ENCODE data around the gene NRXN3.

- TF ChIP-seq, protein P1, sequence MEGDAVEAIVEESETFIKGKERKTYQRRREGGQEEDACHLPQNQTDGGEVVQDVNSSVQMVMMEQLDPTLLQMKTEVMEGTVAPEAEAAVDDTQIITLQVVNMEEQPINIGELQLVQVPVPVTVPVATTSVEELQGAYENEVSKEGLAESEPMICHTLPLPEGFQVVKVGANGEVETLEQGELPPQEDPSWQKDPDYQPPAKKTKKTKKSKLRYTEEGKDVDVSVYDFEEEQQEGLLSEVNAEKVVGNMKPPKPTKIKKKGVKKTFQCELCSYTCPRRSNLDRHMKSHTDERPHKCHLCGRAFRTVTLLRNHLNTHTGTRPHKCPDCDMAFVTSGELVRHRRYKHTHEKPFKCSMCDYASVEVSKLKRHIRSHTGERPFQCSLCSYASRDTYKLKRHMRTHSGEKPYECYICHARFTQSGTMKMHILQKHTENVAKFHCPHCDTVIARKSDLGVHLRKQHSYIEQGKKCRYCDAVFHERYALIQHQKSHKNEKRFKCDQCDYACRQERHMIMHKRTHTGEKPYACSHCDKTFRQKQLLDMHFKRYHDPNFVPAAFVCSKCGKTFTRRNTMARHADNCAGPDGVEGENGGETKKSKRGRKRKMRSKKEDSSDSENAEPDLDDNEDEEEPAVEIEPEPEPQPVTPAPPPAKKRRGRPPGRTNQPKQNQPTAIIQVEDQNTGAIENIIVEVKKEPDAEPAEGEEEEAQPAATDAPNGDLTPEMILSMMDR (IDR thresholded peaks at IDR 0.05; ENCODE audit: poor library complexity) = no peak
- TF ChIP-seq EZH2 (IDR thresholded peaks at IDR 0.05; ENCODE audit: borderline replicate concordance) (no peak), EZH2phosphoT487 (IDR thresholded peaks at IDR 0.05; ENCODE audit: low read depth, severe bottlenecking, unreplicated experiment) (no peak)
Observed at GRCh38 chr14:79464468-79464867, 1294.3 kb downstream of the NRXN3 start.
